Motor neuron (in vitro differentiated cells): ENCODE results near the gene GPC1. TPM values are rescaled to one million over a fixed set of nuclear protein-coding genes. Genes with fewer than 3 reads are reported as not detected.
"Not testable (repeated sequence)": the region's sequence is repeated elsewhere in the genome, so short reads cannot be mapped to it uniquely, and the experiment has no call there.

Experiments used
- ATAC-seq, 8 experiments: fragments of 200-7000 bp; cut with Tn5 transposase; replicated peaks in 6 of 8; 2 replicates each; pipeline ENCODE4 v1.8.0; 2021; ENCODE audit warnings: mild to moderate bottlenecking in 8 of 8, moderate library complexity in 8 of 8
- H3K27ac ChIP-seq, 2 donors: fragments of 250-450 bp; sonication (Bioruptor Pico); 2 replicates each; pipeline ENCODE4 v1.9.0; 2021; ENCODE audit warnings: antibody characterized with exemption in 2 of 2, mild to moderate bottlenecking in 2 of 2, moderate library complexity in 1 of 2
- H3K4me1 ChIP-seq, 2 donors: fragments of 250-450 bp; sonication (Bioruptor Pico); replicated peaks in 1 of 2; 2 replicates each; pipeline ENCODE4 v1.6.1; 2021; ENCODE audit warnings: antibody characterized with exemption in 2 of 2, mild to moderate bottlenecking in 2 of 2, moderate library complexity in 1 of 2
- H3K4me3 ChIP-seq, 5 donors: fragments of 250-450 bp; sonication (Bioruptor Pico); 2 replicates each; pipeline ENCODE4 v1.9.0; 2021; ENCODE audit warnings: antibody characterized with exemption in 5 of 5, mild to moderate bottlenecking in 5 of 5, moderate library complexity in 4 of 5
- WGBS, 10 experiments: fragments of 450-650 bp; shearing (Covaris generic); methylation state at CpG; one replicate each; pipeline ENCODE4 v1.0.0; 2022; 5-methylcytosine and 5-hydroxymethylcytosine counted together
- in situ Hi-C, 9 experiments: fragments of 400-800 bp; cut with MboI; loops; one replicate each; pipeline ENCODE4 v1.15.0; 2021; ENCODE audit warnings: low sequenced_read_pairs in 9 of 9, low pct_unique_long_range_greater_than_20kb in 2 of 9; ENCODE audit not compliant: unreplicated experiment in 9 of 9
- total RNA-seq, 8 experiments: library from RNA; unstranded; fragments of 300-600 nt; gene quantifications; 2 replicates each; pipeline versions ENCODE4 v1.2.3 to v1.2.4, GENCODE V29; 2022

The GPC1 gene
- total RNA-seq, 8 experiments from 2014 or later, result 3.8 to 44.1 (median 18.0) TPM

DNA sequence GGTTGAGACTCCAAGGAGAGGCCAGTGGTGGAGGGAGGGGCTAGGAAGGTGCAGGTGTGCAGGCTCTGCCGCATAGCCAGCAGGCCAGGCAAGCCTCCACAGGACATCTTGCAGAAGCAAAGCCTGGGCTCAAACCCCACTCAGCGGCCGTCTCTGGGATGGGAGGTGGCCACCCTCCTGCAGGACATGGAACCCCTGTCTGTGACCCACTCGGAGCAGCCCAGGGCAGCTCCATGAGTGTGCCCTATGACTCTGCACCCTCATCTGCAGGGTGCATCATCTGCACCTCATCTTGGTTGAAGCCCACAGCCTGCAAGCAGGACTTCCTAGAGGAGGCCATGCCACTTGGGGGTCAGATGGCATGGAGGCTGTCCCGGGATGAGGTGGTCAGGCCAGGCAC, 46.3 kb downstream of the GPC1 start:
- H3K4me3 ChIP-seq, result no peak overlapping the region
- no peaks in the 10 kb centered on the region for H3K4me1 ChIP-seq
- no peak overlapping the region for H3K27ac ChIP-seq
- 67 to 72% methylated on average over 2 to 3 of the region's 5 CpGs; no CpG with 5 or more reads in 8 of the 10 experiments for whole genome bisulfite sequencing, 10 experiments
- no peak for ATAC-seq
- in situ Hi-C loops, result no loop called here

DNA sequence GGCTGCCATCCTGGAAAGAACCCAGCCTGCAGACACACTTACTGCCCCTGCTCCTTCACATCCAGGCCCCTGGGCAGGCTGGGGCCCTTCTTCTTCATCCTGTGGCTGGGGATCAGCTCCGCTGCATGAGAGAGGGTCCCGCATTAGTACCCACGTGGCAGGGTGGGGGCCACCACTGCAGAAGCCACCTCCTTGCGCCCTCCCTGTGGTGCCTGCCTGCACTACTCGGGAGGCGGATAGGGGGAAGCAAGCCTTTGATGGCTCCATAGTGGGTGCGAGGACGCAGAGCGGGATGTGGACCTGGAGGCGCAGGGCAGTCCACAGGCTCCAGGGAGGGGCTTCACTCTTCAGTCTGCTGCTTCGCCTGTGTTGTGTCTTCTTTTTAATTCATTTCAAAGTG, 46.7 kb downstream of the GPC1 start:
- Histone ChIP-seq H3K4me3 (no peak overlapping the region), H3K27ac (no peak overlapping the region), H3K4me1 (no peaks in the 10 kb centered on the region)
- 44 to 100% (median 65%) methylated on average over 1 to 5 of the region's 11 CpGs; no CpG with 5 or more reads in 2 of the 10 experiments for WGBS, 10 experiments
- in situ Hi-C loops, result no loop called here
- no peak for ATAC-seq

DNA sequence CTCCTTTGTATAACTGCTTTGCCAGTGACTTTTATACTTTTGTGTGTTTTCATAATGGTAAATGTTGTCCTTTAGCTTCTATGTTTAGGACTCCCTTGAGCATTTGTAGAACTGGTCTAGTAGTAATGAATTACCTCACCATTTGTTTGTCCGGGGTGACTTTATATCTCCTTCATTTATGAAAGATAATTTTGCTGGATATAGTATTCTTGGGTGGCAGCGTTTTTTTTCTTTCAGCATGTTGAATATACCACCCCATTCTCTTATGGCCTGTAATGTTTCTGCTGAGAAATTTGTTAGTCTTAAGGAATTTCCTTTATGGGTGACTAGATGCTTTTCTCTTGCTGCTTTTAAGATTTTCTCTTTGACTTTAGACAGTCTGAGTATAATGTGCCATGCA, 56.0 kb downstream of the GPC1 start:
- in situ Hi-C loops, result no loop called here
- no peak overlapping the region for H3K27ac ChIP-seq
- no peaks in the 10 kb centered on the region for H3K4me1 ChIP-seq
- no peak for ATAC-seq
- H3K4me3 ChIP-seq, result no peak overlapping the region
- WGBS, 10 experiments, result 45 to 100% (median 78%) methylated on average over 1 to 2 of the region's 2 CpGs

- WGBS, 10 experiments, result 40 to 80% (median 60%) methylated on average over 1 of the region's 1 CpG; no CpG with 5 or more reads in 7 of the 10 experiments
- Histone ChIP-seq H3K27ac (no peak overlapping the region), H3K4me1 (no peaks in the 10 kb centered on the region), H3K4me3 (no peak overlapping the region)
- in situ Hi-C loops, result no loop called here
- ATAC-seq, result no peak
Observed at GRCh38 chr2:240494194-240494793, 58.8 kb downstream of the GPC1 start.

- ATAC-seq, in situ Hi-C loops, H3K4me1 ChIP-seq, H3K4me3 ChIP-seq, H3K27ac ChIP-seq: not testable (repeated sequence)
- WGBS, 10 experiments, result 0 to 93% (median 63%) methylated on average over 1 to 9 of the region's 11 CpGs; no CpG with 5 or more reads in 2 of the 10 experiments
Observed at GRCh38 chr2:240494942-240495341, 59.5 kb downstream of the GPC1 start.

GRCh38 chr2:240497082-240497481, 61.6 kb downstream of the GPC1 start:
- H3K4me3 ChIP-seq, H3K27ac ChIP-seq, H3K4me1 ChIP-seq, in situ Hi-C loops: not testable (repeated sequence)
- peak in 2 of 8 experiments; percentile 42 to 51 for ATAC-seq
- 80 to 100% (median 97%) methylated on average over 3 to 5 of the region's 7 CpGs; no CpG with 5 or more reads in 4 of the 10 experiments for WGBS, 10 experiments

GRCh38 chr2:240498171-240498957, 62.9 kb downstream of the GPC1 start:
- in situ Hi-C loops, result no loop called here
- 83 to 100% (median 91%) methylated on average over 1 to 4 of the region's 13 CpGs; no CpG with 5 or more reads in 4 of the 10 experiments for WGBS, 10 experiments
- Histone ChIP-seq H3K4me3 (no peak overlapping the region), H3K4me1 (no peaks in the 10 kb centered on the region), H3K27ac (no peak overlapping the region)
- ATAC-seq, result peak in 2 of 8 experiments; percentile 74 to 86

GRCh38 chr2:240498958-240499260, 63.4 kb downstream of the GPC1 start:
- in situ Hi-C loops, result no loop called here
- no peak for ATAC-seq
- no peak overlapping the region for H3K4me3 ChIP-seq
- no peaks in the 10 kb centered on the region for H3K4me1 ChIP-seq
- H3K27ac ChIP-seq, result no peak overlapping the region
- 71 to 95% (median 89%) methylated on average over 3 to 4 of the region's 9 CpGs; no CpG with 5 or more reads in 5 of the 10 experiments for WGBS, 10 experiments

DNA sequence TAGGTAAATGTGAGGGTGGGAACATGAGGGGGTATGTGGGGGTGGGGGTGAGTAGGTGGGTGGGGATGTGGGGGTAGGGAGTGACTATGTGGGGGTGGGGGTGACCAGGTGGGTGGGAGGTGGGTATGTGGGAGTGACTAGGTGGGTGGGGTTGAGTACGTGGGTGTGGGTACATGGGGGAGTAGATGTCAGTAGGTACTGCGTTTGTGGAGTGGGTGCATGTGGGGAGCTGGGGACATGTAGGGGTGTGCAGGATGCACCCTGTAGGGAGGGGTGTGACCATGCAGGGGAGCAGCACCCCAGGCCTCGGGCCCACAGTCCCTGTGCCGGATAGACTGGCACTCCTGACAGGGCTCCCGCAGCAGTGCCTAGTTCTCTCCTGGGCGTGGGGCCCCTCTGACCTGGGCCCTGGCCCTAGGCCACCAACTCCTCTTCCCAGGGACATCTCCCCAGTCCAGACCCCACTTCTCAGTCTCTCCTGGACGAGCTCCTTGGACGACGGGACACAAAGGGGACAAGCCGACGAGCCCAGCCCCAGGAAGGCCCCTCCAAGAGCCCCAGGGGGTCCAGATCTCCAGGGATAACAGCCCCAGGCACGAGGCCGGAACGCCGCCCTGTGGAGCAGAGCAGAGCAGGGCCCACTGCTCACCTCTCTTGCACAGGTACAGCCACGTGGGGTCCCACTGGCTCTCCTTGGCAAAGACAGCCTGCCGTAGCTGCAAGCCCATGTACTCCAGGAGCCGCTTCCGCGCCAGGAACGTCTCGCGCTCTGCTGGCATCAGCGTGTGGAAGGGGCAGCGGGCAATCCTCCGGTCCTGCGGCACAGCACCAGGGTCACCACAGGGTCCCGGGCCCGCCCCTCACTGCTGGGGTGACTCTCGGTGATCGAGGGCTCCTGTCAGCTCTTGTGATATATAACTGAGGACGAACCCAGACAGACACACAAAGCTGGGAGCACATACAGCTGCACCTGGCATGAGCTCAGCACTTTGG, 64.1 kb downstream of the GPC1 start:
- Histone ChIP-seq H3K27ac (no peak overlapping the region), H3K4me1 (no peaks in the 10 kb centered on the region), H3K4me3 (no peak overlapping the region)
- in situ Hi-C loops, result no loop called here
- 60 to 95% (median 86%) methylated on average over 2 to 4 of the region's 32 CpGs; no CpG with 5 or more reads in 7 of the 10 experiments for WGBS, 10 experiments
- no peak for ATAC-seq

DNA sequence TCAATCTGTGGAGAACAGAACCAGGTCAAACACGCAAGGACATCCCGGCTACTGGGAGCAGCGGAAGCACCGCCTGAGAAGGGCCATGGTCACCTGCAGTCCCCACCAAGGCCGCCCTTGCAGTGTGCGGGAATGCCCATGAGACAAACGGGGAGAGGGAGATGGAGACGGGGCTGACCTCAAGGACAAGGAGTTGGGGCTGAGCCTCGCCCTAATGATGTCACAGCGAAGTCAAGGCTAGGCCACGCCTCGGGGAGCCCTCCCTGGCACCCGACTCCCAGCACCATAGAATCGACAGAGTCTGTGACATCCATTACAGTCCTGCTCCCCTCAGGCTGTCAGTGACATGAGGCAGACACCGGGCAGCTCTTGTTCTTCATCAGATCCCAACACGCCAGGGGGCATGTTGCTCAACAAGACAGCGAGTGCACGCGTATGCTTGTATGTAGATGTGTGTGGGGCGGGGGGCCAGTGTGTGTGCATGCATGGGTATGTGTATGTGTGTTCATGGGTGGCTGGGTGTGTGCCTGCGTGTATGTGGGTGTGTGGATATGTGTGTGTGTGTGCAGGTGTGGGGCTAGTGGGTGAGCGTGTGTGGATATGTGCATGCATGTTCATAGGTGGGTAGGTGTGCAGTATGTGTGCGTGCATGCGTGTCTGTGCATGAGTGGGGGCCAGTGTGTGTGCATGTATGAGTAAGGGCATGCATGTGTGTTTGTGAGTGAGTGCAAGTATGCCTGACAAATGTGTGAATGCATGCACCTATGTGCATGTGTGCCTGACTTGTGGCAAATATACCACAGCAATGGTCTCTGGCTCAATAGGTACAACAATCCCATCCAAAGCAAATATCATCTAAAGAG, 65.3 kb downstream of the GPC1 start:
- Histone ChIP-seq H3K4me1 (no peaks in the 10 kb centered on the region), H3K4me3 (no peak overlapping the region), H3K27ac (no peak overlapping the region)
- ATAC-seq, result no peak
- in situ Hi-C loops, result no loop called here
- WGBS, 10 experiments, result 80 to 100% (median 93%) methylated on average over 1 to 11 of the region's 24 CpGs; no CpG with 5 or more reads in 5 of the 10 experiments

- no peaks in the 10 kb centered on the region for H3K4me1 ChIP-seq
- in situ Hi-C loops, result no loop called here
- no peak for ATAC-seq
- WGBS, 10 experiments, result 60 to 100% (median 75%) methylated on average over 1 to 7 of the region's 13 CpGs; no CpG with 5 or more reads in 4 of the 10 experiments
- H3K27ac ChIP-seq, result no peak overlapping the region
- H3K4me3 ChIP-seq, result no peak overlapping the region
Observed at GRCh38 chr2:240501531-240501991, 66.1 kb downstream of the GPC1 start.

DNA sequence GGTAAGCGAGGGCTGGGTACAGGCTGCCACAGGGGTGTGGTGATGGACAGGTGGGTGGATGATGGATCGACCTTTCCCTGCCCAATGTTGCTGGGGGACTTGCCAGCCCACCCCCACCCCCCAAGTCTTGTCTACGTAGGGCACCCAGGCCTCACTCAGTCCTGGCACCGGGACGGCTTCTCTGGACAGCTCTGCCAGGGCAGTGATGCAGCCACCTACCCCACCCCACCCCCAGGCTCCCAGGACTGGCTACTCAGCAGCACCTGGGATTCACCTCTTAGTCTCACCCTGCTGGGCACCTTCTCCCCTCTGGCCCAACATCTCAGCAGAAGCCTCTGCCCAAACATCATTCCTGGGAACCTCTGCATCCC, 66.6 kb downstream of the GPC1 start:
- Histone ChIP-seq H3K27ac (no peak overlapping the region), H3K4me1 (no peaks in the 10 kb centered on the region), H3K4me3 (no peak overlapping the region)
- WGBS, 10 experiments, result 50 to 60% methylated on average over 1 of the region's 5 CpGs; no CpG with 5 or more reads in 8 of the 10 experiments
- ATAC-seq, result no peak
- in situ Hi-C loops, result no loop called here
